H9 (cell line): ENCODE data around the gene GPR137. TPM values are rescaled to one million over a fixed set of nuclear protein-coding genes. Genes with fewer than 3 reads are reported as not detected.

Experiments used
- DNase-seq: peaks from one replicate; pipeline ENCODE4 v3.0.0-alpha.2; 2017
- H2AFZ ChIP-seq: one replicate; pipeline ENCODE4 v1.6.1; 2013; ENCODE audit warnings: mild to moderate bottlenecking, low read length, control low read depth, moderate library complexity
- H2AK5ac ChIP-seq: 2 replicates; pipeline ENCODE4 v1.6.1; 2013; ENCODE audit warnings: low read length, control low read depth, mixed read lengths; ENCODE audit not compliant: insufficient read length
- H2BK120ac ChIP-seq: one replicate; pipeline ENCODE4 v1.6.1; 2013; ENCODE audit warnings: low read depth, mild to moderate bottlenecking, low read length, control low read depth, inconsistent platforms; ENCODE audit not compliant: poor library complexity, severe bottlenecking
- H2BK12ac ChIP-seq: 2 replicates; pipeline ENCODE4 v1.6.1; 2013; ENCODE audit warnings: low read length, control low read depth, mixed read lengths, low read depth; ENCODE audit not compliant: insufficient read length
- H2BK15ac ChIP-seq: 2 replicates; pipeline ENCODE4 v1.6.1; 2013; ENCODE audit warnings: low read depth, low read length, control low read depth
- H2BK20ac ChIP-seq: one replicate; pipeline ENCODE4 v1.6.1; 2013; ENCODE audit warnings: low read depth, mild to moderate bottlenecking, low read length, control low read depth, inconsistent platforms; ENCODE audit not compliant: poor library complexity, severe bottlenecking
- H2BK5ac ChIP-seq: 2 replicates; pipeline ENCODE4 v1.6.1; 2013; ENCODE audit warnings: low read length, control low read depth, mixed read lengths; ENCODE audit not compliant: insufficient read length
- H3K14ac ChIP-seq: 2 replicates; pipeline ENCODE4 v1.6.1; 2013; ENCODE audit warnings: low read length, control low read depth; ENCODE audit not compliant: insufficient read depth
- H3K18ac ChIP-seq: 2 replicates; pipeline ENCODE4 v1.6.1; 2013; ENCODE audit warnings: low read depth, mild to moderate bottlenecking, mixed read lengths, low read length, control low read depth; ENCODE audit not compliant: insufficient read length
- H3K23ac ChIP-seq: 2 replicates; pipeline ENCODE4 v1.6.1; 2013; ENCODE audit warnings: low read length, control low read depth, mixed read lengths, low read depth; ENCODE audit not compliant: insufficient read length
- H3K23me2 ChIP-seq: 2 replicates; pipeline ENCODE4 v1.6.1; 2013; ENCODE audit warnings: low read depth, mild to moderate bottlenecking, mixed read lengths, low read length, control low read depth; ENCODE audit not compliant: insufficient read length, poor library complexity, severe bottlenecking
- H3K27ac ChIP-seq: 2 replicates; pipeline ENCODE4 v1.5.1; 2013; ENCODE audit warnings: low read length, control low read depth, mixed read lengths, low read depth; ENCODE audit not compliant: insufficient read length
- H3K27me3 ChIP-seq: 2 replicates; pipeline ENCODE4 v1.6.1; 2013; ENCODE audit warnings: low read length, control low read depth, inconsistent platforms; ENCODE audit not compliant: insufficient read depth
- H3K4ac ChIP-seq: 2 replicates; pipeline ENCODE4 v1.6.1; 2013; ENCODE audit warnings: low read depth, mild to moderate bottlenecking, control low read depth, inconsistent platforms, low read length, moderate library complexity
- H3K4me1 ChIP-seq: 2 replicates; pipeline ENCODE4 v1.6.1; 2013; ENCODE audit warnings: low read length, control low read depth, inconsistent platforms; ENCODE audit not compliant: insufficient read depth
- H3K4me2 ChIP-seq: 2 replicates; pipeline ENCODE4 v1.6.1; 2013; ENCODE audit warnings: low read length, control low read depth, mixed read lengths; ENCODE audit not compliant: insufficient read length, insufficient read depth
- H3K56ac ChIP-seq: 2 replicates; pipeline ENCODE4 v1.6.1; 2013; ENCODE audit warnings: low read depth, mild to moderate bottlenecking, mixed read lengths, low read length, control low read depth; ENCODE audit not compliant: insufficient read length
- H3K79me1 ChIP-seq: 2 replicates; pipeline ENCODE4 v1.6.1; 2013; ENCODE audit warnings: low read depth, mild to moderate bottlenecking, moderate library complexity, low read length, control low read depth, inconsistent platforms; ENCODE audit not compliant: insufficient read depth, poor library complexity, severe bottlenecking
- H3K79me2 ChIP-seq: 2 replicates; pipeline ENCODE4 v1.6.1; 2013; ENCODE audit warnings: low read length, control low read depth, inconsistent platforms; ENCODE audit not compliant: insufficient read depth
- H3K9ac ChIP-seq: 2 replicates; pipeline ENCODE4 v1.6.1; 2013; ENCODE audit warnings: low read length, control low read depth, mixed read lengths; ENCODE audit not compliant: insufficient read length; ENCODE audit errors: extremely low read depth
- H3K9me3 ChIP-seq: one replicate; pipeline ENCODE4 v1.6.1; 2013; ENCODE audit warnings: low read depth, low read length, inconsistent platforms; ENCODE audit not compliant: control insufficient read depth
- H3T11ph ChIP-seq: one replicate; pipeline ENCODE4 v1.6.1; 2013; ENCODE audit warnings: mild to moderate bottlenecking, low read length, control low read depth, inconsistent platforms
- H4K20me1 ChIP-seq: one replicate; pipeline ENCODE4 v1.6.1; 2013; ENCODE audit not compliant: control insufficient read depth, insufficient read length, insufficient read depth
- H4K5ac ChIP-seq: 2 replicates; pipeline ENCODE4 v1.6.1; 2013; ENCODE audit warnings: low read depth, mild to moderate bottlenecking, mixed read lengths, low read length, control low read depth; ENCODE audit not compliant: insufficient read length
- H4K8ac ChIP-seq: replicated peaks from 2 replicates; pipeline ENCODE4 v1.6.1; 2013; ENCODE audit warnings: low read length, control low read depth, mixed read lengths, low read depth; ENCODE audit not compliant: insufficient read length
- H4K91ac ChIP-seq: 2 replicates; pipeline ENCODE4 v1.6.1; 2013; ENCODE audit warnings: low read depth, mild to moderate bottlenecking, moderate library complexity, mixed read lengths, low read length, control low read depth; ENCODE audit not compliant: insufficient read length
- H3K27ac Mint-ChIP-seq, 3 experiments: 2 replicates in 2 of 3; 3 replicates in 1 of 3; pipeline ENCODE4 v1.8.0; 2020 to 2021; ENCODE audit warnings: mixed read lengths in 3 of 3, mild to moderate bottlenecking in 1 of 3, moderate library complexity in 1 of 3
- H3K27me3 Mint-ChIP-seq: 2 replicates; pipeline ENCODE4 v1.8.0; 2021; ENCODE audit warnings: low read depth, mild to moderate bottlenecking, moderate library complexity, mixed read lengths
- H3K36me3 Mint-ChIP-seq, 3 experiments: 2 replicates in 2 of 3; 3 replicates in 1 of 3; pipeline ENCODE4 v1.8.0; 2020 to 2021; ENCODE audit warnings: low read depth in 3 of 3, mixed read lengths in 3 of 3; ENCODE audit not compliant: insufficient read depth in 1 of 3
- H3K4me1 Mint-ChIP-seq, 2 experiments: 2 replicates each; pipeline ENCODE4 v1.8.0; 2020; ENCODE audit warnings: mixed read lengths in 2 of 2
- H3K4me3 Mint-ChIP-seq, 2 experiments: 2 replicates in 1 of 2; 3 replicates in 1 of 2; pipeline ENCODE4 v1.8.0; 2020 to 2021; ENCODE audit warnings: mild to moderate bottlenecking in 2 of 2, mixed read lengths in 2 of 2, moderate library complexity in 1 of 2
- H3K9me3 Mint-ChIP-seq, 2 experiments: 2 replicates in 1 of 2; 3 replicates in 1 of 2; pipeline ENCODE4 v1.8.0; 2020; ENCODE audit warnings: mild to moderate bottlenecking in 2 of 2, mixed read lengths in 2 of 2, moderate library complexity in 1 of 2
- WGBS: extraction: QIAGEN DNeasy Blood & Tissue Kit; methylation state at CpG from one replicate; pipeline ENCODE4 v1.1.7; 2013; ENCODE audit warnings: missing lambda C conversion rate, low lambda C conversion rate, mixed read lengths; ENCODE audit not compliant: insufficient read length; ENCODE audit errors: extremely low coverage; 5-methylcytosine and 5-hydroxymethylcytosine counted together
- total RNA-seq: library from RNA; stranded (reverse); gene quantifications from 2 replicates; pipeline ENCODE4 v1.2.1, GENCODE V29; 2021
- TF ChIP-seq, protein P1 (sequence below): fragments of 200-600 bp; sonication (generic); conservative IDR thresholded peaks from 3 replicates; pipeline ENCODE4 v1.8.0; 2021; ENCODE audit warnings: antibody characterized with exemption, mild to moderate bottlenecking

The GPR137 gene
- total RNA-seq, 1 experiment from 2014 or later = 39.6 TPM

DNA sequence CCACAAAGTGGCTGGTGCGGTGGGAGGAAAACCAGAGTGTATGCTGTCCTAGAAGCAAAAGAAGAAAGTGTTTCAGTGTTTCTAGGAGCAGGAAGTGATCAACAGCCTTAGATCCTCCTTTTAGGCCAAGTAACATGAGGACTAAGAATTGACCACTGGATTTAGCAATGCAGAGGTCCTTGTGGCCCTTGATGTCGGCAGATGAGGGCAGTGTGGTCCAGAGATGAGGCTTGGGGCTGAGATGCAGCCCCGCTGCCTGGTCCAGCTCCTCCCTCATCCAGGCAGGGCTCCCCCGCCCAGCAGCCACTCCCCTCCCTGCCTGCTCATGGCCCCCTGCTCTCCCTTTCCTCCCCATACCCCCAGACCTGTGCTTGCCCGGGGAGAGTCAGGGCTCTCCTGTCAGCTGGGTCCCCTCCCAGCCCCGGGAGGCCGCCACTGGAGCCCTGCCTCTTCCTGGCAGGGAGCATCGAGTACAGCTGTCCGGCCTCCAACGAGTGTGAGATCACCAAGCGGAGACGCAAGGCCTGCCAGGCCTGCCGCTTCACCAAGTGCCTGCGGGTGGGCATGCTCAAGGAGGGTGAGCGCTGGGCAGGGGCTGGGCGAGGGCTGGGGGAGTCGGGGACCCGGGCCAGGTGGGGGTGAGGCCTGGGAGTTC is 28.0 kb downstream of the GPR137 start:
- WGBS = no CpG with 5 or more reads among the region's 18 CpGs
- Histone ChIP-seq H3K14ac (no peak overlapping the region), H4K20me1 (no peaks in the 10 kb centered on the region), H3K27me3 (no peaks in the 10 kb centered on the region), H2AFZ (no peak overlapping the region), H3K9ac (no peak overlapping the region), H3K56ac (no peak overlapping the region), H2BK5ac (no peak overlapping the region), H4K91ac (no peak overlapping the region), H3K23ac (no peak overlapping the region), H3K27ac (no peak overlapping the region), H2BK120ac (no peak overlapping the region), H3T11ph (no peak overlapping the region), H3K23me2 (peaks cover 3% of the 10 kb centered on the region), H4K8ac (no peak overlapping the region), H2AK5ac (no peak overlapping the region), H2BK20ac (no peak overlapping the region), H3K4me1 (no peaks in the 10 kb centered on the region), H2BK12ac (no peak overlapping the region), H3K9me3 (no peaks in the 10 kb centered on the region), H3K79me1 (no peaks in the 10 kb centered on the region), H4K5ac (no peak overlapping the region), H3K79me2 (peaks cover 4% of the 10 kb centered on the region; the same call in 1 of the 2 replicates), H2BK15ac (no peak overlapping the region), H3K18ac (no peak overlapping the region), H3K4me2 (no peak overlapping the region), H3K4ac (no peak overlapping the region)
- TF ChIP-seq, protein P1, sequence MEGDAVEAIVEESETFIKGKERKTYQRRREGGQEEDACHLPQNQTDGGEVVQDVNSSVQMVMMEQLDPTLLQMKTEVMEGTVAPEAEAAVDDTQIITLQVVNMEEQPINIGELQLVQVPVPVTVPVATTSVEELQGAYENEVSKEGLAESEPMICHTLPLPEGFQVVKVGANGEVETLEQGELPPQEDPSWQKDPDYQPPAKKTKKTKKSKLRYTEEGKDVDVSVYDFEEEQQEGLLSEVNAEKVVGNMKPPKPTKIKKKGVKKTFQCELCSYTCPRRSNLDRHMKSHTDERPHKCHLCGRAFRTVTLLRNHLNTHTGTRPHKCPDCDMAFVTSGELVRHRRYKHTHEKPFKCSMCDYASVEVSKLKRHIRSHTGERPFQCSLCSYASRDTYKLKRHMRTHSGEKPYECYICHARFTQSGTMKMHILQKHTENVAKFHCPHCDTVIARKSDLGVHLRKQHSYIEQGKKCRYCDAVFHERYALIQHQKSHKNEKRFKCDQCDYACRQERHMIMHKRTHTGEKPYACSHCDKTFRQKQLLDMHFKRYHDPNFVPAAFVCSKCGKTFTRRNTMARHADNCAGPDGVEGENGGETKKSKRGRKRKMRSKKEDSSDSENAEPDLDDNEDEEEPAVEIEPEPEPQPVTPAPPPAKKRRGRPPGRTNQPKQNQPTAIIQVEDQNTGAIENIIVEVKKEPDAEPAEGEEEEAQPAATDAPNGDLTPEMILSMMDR = no peak
- peaks cover 7 to 8% of the 10 kb centered on the region in 2 experiments for H3K4me1 Mint-ChIP-seq
- no peaks in the 10 kb centered on the region for H3K27me3 Mint-ChIP-seq
- peak overlapping the region in 1 of 3 experiments; percentile 24; a peak in 2 of 7 replicates for H3K27ac Mint-ChIP-seq
- peaks cover 18 to 41% (median 20%) of the 10 kb centered on the region in 3 experiments; a peak in 6 of 7 replicates for H3K36me3 Mint-ChIP-seq
- H3K4me3 Mint-ChIP-seq = no peak overlapping the region
- H3K9me3 Mint-ChIP-seq = no peaks in the 10 kb centered on the region
- no peak for DNase-seq
